H1 (cell line): ENCODE data around the gene SKP1. TPM values are rescaled to one million over a fixed set of nuclear protein-coding genes. Genes with fewer than 3 reads are reported as not detected.

Source experiments
- CHD7 ChIP-seq: fragments of 300-600 bp; sonication (generic); IDR thresholded peaks from 2 replicates; pipeline ENCODE4 v1.7.1; 2012; ENCODE audit warnings: low read length, moderate library complexity, mild to moderate bottlenecking, inconsistent platforms; ENCODE audit not compliant: insufficient replicate concordance
- EP300 ChIP-seq, 2 experiments: IDR thresholded peaks; 1 replicate in 1 of 2; 2 replicates in 1 of 2; pipeline ENCODE4 v1.6.1; 2011 to 2012; ENCODE audit warnings: low read depth in 2 of 2, low read length in 2 of 2, mild to moderate bottlenecking in 2 of 2, borderline replicate concordance in 1 of 2, inconsistent platforms in 1 of 2, moderate library complexity in 1 of 2
- HDAC2 ChIP-seq, 2 experiments: fragments of 300-600 bp in 1 of 2; sonication (generic) in 1 of 2; IDR thresholded peaks; 2 replicates each; pipeline ENCODE4 v1.6.1; 2011 to 2012; ENCODE audit warnings: low read depth in 2 of 2, low read length in 2 of 2, mild to moderate bottlenecking in 2 of 2, moderate library complexity in 2 of 2, borderline replicate concordance in 1 of 2, inconsistent platforms in 1 of 2
- KDM4A ChIP-seq: IDR thresholded peaks from one replicate; pipeline ENCODE4 v1.7.1; 2012; ENCODE audit warnings: low read depth, mild to moderate bottlenecking, moderate library complexity, low read length, inconsistent platforms; ENCODE audit not compliant: severe bottlenecking
- NRF1 ChIP-seq: IDR thresholded peaks from 2 replicates; pipeline ENCODE4 v1.6.1; 2011; ENCODE audit warnings: mild to moderate bottlenecking, low read depth, low read length, improper control_type of control experiment
- TEAD4 ChIP-seq: IDR thresholded peaks from 2 replicates; pipeline ENCODE4 v1.6.1; 2012; ENCODE audit warnings: low read depth, low read length, inconsistent platforms, mixed read lengths
- polyA plus RNA-seq, 7 experiments: library from polyadenylated mRNA; depleted of rRNA in 3 of 7; stranded (reverse) in 5 of 7; unstranded in 2 of 7; fragments of >200 nt in 5 of 7; fragments of 200-250 nt in 2 of 7; gene quantifications; 1 replicate in 5 of 7; 2 replicates in 1 of 7; 4 replicates in 1 of 7; pipeline versions ENCODE4 v1.2.1 to v1.2.3, GENCODE V29; 2011 to 2013; ENCODE audit warnings: missing spikeins in 2 of 7, mixed read lengths in 2 of 7
- total RNA-seq: library from RNA; stranded (reverse); fragmentation: NEBNext Ultra II Directional; extraction: Animal tissue kit (Norgen Biotek cat#: 25700); gene quantifications from 2 replicates; pipeline ENCODE4 v1.2.1, GENCODE V29; 2021

The SKP1 gene
- total and polyA plus RNA-seq, 2 of the 8 experiments (the other 6 are each of a cell fraction or from before 2014, with no cell fraction given) = 163 to 332 TPM

GRCh38 chr5:134131578-134132350 lies 45.0 kb downstream of the SKP1 start (continued):
- TF ChIP-seq CHD7 (no peak), TEAD4 (no peak), NRF1 (no peak), EP300 (IDR thresholded peaks at IDR 0.05; ENCODE audit: borderline replicate concordance in 1 of 2, low read depth in 2 of 2, low read length in 2 of 2) (no peak), KDM4A (no peak), HDAC2 (IDR thresholded peaks at IDR 0.05; ENCODE audit: borderline replicate concordance in 1 of 2, low read depth in 2 of 2, low read length in 2 of 2) (no peak)
